NCI-H2107 treated with DMSO at 0.1 percent for 48 hours (cell line): Measurements from ENCODE around the gene TMEM106A.
"Not testable (repeated sequence)": the region's sequence is repeated elsewhere in the genome, so short reads cannot be mapped to it uniquely, and the experiment has no call there.

ENCODE experiments used
- DNase-seq: peaks from one replicate; lab custom pipeline; 2025; ENCODE audit not compliant: unreplicated experiment; lab: John Stamatoyannopoulos, UW

TMEM106A gene

DNA sequence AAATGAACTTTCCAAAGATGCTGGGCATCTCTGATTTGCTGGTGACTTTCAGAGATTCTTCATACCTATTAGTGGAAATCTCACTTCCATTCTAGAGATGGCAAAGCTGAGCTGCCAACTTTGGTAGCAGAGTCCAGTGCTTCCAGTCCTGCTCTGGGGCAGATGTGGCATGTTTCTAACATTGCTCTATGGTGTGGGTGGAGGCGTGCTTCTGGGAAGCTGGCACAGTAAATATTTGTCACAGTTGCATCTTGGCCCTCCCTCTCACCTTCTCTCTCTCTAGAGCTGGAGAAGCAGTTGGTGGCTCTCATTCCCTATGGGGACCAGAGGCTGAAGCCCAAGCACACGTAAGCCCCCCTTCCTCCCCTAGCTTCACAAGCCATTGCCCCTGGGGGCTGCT is 1.9 kb downstream of the TMEM106A start:
- no peak for DNase-seq

DNA sequence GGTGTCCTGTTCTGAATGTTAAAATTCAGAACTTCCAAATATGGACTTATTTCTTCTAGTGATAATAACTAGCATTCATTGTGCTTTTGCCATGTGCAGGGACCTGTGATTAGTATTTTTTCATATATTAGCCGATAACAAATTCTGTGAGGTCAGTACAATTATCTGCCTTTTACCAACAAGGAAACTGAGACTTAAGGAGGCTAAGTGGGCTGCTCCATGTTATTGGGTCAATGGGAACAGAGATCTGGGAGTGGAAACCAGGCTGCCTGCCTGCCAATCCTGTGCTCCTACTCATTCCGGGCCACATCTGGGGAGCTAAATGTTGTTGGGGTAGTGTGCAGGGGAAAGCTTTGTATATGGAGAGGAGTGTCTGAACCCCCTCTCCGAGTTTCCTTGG is 3.7 kb downstream of the TMEM106A start:
- DNase-seq: no peak

DNA sequence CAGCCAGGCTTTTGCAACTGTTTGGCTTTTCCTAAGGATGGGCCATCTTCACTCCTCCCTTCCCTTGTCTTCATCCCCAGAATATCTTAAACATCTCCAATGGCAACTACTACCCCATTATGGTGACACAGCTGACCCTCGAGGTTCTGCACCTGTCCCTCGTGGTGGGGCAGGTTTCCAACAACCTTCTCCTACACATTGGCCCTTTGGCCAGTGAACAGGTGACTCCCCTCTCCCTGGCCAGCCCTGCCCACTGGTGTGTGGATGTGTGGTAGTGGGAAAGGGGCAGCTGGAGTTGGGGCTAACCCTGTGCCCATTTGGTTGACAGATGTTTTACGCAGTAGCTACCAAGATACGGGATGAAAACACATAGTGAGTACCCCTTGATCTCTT is 4.7 kb downstream of the TMEM106A start:
- DNase-seq: no peak

DNA sequence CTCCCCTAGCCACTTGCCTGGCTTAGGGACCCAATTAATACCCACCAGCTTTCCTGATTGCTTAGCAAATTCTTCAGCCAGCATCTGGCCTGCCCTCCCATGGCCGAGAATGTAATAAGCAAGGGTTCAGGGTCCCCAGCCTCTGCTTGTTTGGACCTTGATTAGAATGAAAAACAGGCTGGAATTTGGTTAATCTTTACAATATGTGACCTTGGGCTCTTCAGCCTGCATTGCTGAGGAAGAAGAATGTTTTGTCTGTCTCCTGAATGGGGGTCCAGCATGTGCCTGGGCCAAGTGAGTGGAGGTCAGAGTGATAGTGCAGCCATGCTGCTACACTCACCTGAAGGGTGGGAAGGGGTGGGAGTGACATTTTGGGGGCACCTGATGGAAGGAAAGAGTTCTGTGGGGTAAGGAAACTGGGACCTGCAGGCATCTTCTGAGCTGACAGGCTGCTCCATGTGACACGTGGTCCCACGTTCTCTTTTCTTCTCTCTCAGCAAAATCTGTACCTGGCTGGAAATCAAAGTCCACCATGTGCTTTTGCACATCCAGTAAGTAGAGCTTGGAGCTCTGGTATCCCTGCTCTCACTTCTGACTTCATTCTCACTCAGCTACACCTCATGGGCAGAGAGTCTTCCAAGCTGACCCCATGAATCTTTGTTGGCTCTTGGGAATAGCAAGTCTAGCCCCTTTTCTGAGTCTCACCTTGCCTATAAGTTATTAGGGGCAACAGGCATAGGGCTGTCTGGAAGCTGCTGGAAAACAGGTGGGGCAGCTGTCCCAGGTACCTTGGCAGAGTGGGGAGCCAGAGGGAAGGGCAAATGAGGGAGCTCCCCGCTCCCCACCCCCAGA is 5.3 kb downstream of the TMEM106A start:
- no peak for DNase-seq

DNA sequence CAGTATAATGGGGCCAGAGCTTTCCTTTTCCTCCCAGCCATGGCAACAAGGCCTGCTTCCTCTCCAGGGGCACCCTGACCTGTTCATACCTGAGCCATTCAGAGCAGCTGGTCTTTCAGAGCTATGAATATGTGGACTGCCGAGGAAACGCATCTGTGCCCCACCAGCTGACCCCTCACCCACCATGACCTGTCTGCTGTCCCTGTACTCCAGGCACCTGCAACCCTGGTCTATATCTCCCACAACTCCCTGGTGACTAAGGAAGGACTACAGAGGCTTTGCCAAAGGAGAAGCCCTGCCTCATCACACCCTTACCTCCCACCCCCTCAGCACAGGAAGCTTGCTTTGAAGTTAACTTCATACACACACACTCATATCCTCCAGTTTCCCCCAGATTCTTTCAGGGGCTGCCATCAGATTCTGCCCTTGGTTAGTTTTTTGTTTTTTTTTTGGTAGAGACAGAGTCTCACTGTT is 6.0 kb downstream of the TMEM106A start:
- no peak for DNase-seq

DNA sequence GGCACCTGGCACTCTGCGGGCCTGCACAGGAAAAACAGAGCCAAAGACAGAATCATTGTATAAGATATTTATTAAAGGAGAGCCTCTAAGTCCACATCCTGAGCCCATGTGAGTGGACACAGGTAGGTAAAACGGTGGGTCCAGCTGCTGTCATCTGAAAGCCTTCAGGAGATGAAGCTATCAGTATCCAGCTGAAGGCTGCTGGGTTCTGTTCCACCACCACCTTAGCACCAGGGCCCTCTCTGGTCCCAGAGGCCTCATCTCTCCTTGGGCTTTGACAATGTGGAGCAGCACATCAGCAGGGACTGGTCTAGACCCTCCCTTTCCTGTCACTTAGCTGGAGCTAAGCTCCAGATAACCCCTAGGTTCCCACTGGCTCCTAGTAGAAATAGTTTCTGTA is 7.3 kb downstream of the TMEM106A start:
- DNase-seq: no peak

DNA sequence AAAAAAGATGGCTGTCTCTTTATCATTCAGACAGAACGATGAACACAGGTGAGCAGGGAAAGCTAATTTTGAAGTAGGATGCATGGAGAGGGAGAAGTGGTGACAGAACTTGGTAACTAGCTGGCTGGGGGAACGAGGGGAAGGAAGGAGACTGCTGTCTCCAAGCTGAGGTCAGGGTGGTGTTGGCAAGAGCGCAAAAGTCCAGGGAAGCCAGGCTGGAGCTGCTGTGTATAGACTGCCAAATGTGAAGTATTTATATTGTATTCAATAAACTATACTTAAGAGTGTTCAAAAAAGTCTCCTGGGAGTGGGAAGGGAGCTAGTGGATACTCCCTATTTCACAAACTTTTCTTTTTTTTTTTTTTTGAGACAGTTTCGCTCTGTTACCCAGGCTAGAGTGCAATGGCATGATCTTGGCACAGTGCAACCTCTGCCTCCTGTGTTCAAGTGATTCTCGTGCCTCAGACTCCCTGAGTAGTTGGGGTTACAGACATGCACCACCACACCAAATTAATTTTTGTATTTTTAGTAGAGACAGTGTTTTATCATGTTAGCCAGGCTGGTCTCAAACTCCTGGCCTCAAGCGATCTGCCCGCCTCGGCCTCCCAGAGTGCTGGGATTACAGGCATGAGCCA is 8.2 kb downstream of the TMEM106A start:
- no peak for DNase-seq

DNA sequence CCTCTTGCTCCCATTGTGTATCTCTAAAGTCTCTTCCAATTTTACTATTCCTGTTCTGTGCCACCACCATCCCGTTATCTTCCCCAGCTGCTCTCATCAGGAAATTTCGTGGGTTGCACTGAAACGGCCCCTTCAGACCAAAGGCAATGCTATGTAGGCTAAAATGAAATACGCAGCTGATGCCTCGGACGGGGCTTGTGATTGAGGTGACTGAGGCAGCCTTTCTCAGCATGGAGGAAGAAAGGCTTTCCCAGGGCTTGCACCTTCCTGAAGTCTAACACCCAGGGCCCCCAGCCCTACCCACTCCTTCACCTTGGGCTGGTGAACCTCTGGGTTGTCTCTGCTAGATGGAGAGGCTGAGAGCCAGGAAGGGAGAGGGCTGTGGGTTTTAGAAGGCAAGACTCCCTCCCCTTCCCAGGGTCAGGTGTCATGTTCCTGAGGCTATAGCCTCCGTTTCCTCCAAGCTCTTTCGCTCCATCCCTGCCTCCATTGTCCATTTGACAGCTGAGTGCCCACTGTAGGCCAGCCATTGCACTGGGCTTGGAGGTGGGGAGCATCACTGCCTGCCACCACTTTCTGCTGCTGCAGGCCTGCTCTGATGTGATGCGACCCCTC is 8.9 kb downstream of the TMEM106A start:
- no peak for DNase-seq

DNA sequence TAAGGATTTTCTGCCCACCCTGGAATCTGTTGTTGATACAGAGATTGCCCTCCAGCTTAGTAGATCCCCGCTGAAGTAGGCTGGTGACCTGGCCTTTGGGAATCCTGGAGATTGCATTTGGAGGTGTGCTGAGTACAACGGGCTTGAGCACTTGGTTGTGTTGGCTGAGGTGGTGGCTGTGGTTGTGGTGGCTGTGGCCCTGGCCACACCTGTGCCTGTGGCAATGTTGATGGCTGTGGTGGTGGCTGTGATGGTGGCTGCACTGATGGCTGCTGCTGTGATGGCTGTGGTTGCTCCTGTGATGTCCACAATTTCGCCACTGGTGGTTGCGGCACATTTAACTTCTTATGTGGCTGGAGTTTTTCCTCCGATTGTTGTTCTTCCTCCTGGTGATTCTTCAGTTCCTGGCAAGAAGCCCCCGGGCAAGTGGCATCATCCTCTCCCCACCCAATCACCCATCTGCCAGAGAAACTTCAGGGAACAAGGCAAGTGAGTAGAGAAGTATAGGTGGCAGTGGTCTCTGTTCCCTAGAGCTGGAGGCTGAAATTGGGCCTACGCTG is 12.6 kb downstream of the TMEM106A start:
- no peak for DNase-seq

DNA sequence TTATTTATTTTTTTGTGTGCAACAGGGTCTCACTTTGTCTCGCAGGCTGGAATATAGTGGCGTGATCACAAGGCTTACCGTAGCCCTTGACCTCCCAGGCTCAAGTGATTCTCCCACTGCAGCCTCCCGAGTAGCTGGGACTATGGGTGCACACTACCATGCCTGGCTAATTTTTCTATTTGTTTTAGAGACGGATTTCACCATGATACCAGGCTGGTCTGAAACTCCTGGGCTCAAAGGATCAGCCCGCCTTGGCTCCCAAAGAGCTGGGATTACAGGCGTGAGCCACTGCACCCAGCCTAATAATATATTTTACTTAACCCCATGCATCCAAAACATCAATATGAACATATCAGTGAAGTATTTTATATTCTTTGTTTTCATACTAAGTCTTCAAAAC is 14.7 kb downstream of the TMEM106A start:
- DNase-seq: no peak

DNA sequence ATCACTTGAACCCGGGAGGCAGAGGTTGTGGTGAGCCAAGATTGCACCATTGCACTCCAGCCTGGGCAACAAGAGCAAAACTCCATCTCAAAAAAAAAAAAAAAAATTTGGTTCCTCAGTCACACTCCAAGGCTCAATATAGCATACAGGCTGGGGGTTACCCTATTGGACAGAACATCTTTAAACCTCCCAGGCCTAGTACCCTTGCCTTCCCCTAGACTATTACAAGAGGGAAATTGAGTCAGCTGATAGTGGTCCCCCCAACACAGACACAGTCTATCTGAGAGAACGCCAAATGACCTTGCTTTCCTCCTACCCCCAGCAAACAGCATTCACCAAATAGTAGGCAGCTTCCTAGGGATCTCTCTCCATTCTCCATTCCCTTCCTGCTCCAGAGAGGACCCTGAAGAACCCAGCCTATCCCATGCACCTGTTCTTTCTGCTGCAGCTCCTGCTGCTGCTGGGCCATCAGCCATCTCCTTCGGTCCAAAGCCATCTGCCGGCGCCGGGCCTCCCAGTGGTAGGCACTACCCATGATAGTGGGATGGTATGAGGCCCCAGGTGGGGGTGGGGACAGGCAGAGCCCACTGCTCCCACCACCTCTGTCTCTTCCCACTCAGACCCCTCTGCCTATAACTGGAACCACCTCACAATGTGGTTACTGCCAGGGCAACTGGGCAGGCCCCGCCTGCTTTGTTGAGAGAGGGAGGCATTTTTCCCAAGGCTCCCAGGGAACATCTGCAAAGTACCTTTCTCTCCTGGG is 16.5 kb downstream of the TMEM106A start, which contains the start of gene CCDC200:
CCDC200 (minus strand) TSS at position 604 of the 763 bp plus-strand sequence; CDS start at position 535, 69 bp downstream.
- not testable (repeated sequence) for DNase-seq

DNA sequence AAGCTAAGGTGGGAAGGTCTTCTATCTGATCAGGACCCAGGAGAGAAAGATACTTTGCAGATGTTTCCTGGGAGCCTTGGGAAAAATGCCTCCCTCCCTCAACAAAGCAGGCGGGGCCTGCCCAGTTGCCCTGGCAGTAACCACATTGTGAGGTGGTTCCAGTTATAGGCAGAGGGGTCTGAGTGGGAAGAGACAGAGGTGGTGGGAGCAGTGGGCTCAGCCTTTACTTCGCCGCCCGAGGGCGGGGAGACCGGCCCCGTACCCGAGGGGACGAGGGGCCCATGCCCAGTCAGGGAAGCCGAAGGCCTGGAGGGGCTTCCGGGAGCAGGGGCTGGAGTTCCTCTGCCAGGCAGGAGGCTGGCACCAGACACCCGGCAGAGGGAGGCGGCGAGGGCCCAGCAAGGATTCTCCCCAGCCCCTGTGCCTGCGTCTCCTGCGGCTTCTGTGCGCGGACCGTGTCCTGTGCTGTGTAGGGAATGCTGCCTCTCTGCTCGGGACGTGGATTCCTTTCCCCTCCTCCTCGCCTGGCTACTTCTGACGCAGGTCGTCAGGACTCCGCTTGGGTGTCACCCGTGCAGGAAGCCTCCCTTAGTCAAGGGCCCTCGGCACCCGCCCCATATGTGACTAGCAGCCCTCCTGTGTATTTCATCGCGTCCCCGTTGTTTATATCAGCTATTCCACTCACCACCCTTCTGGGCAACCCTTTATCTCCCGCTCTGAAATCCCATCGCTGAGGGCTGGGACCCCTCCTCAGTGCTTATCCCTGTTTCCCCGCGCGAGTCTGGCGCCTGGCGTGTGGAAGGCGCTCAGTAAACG is 19.7 kb downstream of the TMEM106A start:
- DNase-seq: not testable (repeated sequence)

DNA sequence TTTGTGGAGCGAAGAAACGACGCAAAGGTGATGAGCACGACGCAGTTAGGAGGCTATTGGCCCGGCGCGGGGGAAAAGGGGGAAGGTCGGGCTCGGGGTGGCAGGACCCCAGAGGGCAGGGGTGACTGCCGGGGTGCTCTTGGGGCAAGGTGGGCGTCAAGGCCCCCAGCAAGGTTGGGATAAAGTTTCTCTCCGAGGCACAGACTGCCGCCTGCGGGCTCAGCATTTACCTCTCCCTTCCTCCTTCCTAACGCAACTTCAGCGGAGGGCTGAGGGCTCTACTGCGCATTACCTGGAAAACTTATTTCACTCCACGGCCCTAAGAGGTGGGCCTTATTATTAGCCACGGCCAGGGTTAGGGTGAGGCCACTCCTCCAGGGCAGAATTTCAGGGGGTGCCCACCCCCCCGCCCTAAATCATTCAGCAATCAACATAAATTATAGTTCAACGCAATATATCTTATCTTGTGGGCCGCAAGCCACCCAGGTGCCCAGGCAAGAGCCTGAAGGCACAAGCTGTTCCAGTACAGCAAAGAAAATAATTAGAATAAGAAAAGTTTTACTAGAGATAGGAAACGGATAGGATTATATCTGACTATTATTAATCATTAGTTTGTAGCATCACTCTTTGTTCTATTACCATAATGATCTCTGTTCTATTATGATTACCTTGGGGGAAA is 20.5 kb downstream of the TMEM106A start:
- DNase-seq: not testable (repeated sequence)

DNA sequence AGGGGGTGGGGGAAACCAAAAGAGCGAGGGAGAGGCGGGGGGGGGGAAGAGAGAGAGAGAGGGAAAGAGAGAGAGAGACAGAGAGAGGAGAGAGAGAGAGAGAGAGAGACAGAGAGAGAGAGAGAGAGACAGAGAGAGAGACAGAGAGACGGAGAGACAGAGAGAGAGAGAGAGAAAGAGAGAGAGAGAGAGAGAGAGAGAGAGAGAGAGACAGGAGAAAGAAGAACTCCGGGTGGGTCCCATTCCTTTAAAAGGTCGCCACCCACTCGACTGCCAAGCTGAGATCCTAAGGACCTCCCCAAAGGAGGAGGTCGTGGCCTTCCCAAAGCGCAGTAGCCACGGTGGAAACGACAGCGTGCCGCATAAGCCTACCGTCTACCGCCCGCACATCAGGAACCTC is 21.6 kb downstream of the TMEM106A start:
- not testable (repeated sequence) for DNase-seq

DNA sequence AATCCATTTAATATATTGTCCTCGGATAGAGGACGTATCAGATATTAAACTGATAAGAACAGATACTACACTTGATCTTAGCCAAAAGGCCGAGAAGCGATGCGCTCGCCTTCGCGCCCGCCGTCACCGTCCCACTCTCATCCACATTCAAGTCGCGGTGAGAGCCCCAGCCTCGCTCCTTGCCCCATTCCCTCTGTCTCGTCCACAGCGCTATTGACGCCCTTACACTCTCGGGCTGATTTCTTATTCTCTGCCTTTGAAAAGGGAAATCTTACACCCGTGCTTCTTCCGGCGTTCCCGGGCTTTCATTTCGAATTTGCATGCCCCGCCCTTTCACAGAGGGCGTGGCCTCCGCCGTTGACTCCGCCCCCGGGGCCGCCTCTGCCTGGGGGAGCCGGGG is 22.2 kb downstream of the TMEM106A start, which contains the start of gene RNU2-1:
RNU2-1 (minus strand) TSS at position 101 of the 400 bp plus-strand sequence.
- DNase-seq: not testable (repeated sequence)

DNA sequence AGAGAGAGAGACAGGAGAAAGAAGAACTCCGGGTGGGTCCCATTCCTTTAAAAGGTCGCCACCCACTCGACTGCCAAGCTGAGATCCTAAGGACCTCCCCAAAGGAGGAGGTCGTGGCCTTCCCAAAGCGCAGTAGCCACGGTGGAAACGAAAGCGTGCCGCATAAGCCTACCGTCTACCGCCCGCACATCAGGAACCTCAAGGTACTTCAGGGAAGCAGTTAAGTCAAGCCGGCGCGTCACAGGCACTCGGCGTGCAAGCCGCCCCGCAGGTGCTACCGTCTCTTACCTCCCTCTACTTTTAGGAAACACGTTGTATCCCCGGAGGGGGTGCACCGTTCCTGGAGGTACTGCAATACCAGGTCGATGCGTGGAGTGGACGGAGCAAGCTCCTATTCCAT is 27.9 kb downstream of the TMEM106A start:
- not testable (repeated sequence) for DNase-seq

DNA sequence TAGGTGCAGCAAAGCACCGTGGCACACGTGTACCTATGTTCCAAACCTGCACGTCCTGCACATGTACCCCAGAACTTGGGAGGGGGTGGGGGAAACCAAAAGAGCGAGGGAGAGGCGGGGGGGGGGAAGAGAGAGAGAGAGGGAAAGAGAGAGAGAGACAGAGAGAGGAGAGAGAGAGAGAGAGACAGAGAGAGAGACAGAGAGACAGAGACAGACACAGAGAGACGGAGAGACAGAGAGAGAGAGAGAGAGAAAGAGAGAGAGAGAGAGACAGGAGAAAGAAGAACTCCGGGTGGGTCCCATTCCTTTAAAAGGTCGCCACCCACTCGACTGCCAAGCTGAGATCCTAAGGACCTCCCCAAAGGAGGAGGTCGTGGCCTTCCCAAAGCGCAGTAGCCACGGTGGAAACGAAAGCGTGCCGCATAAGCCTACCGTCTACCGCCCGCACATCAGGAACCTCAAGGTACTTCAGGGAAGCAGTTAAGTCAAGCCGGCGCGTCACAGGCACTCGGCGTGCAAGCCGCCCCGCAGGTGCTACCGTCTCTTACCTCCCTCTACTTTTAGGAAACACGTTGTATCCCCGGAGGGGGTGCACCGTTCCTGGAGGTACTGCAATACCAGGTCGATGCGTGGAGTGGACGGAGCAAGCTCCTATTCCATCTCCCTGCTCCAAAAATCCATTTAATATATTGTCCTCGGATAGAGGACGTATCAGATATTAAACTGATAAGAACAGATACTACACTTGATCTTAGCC is 29.1 kb downstream of the TMEM106A start:
- DNase-seq: not testable (repeated sequence)

DNA sequence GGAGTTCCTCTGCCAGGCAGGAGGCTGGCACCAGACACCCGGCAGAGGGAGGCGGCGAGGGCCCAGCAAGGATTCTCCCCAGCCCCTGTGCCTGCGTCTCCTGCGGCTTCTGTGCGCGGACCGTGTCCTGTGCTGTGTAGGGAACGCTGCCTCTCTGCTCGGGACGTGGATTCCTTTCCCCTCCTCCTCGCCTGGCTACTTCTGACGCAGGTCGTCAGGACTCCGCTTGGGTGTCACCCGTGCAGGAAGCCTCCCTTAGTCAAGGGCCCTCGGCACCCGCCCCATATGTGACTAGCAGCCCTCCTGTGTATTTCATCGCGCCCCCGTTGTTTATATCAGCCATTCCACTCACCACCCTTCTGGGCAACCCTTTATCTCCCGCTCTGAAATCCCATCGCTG is 34.8 kb downstream of the TMEM106A start:
- DNase-seq: not testable (repeated sequence)
